HepG2 (cell line): ENCODE data around the gene STX1B. TPM values are rescaled to one million over a fixed set of nuclear protein-coding genes. Genes with fewer than 3 reads are reported as not detected.
A peak's percentile ranks its signal among the peaks of the same experiment; 100 is the strongest.

ENCODE experiments used
- ATAC-seq: fragments of 200-7000 bp; cut with Tn5 transposase; 3 replicates; pipeline ENCODE4 v1.9.1; 2020; ENCODE audit warnings: mild to moderate bottlenecking, moderate library complexity
- BruUV-seq: library from RNA; stranded (reverse); fragments of 400-500 nt; replicated peaks from 2 replicates; lab custom pipeline; 2021; lab: Mats Ljungman, UMichigan
- CTCF ChIA-PET: fragments of 300-600 bp; formaldehyde crosslinking; extraction: SDS; loops from one replicate; lab custom pipeline; 2021; ENCODE audit warnings: low total read pairs, inconsistent platforms, low intra/inter-chr PET ratio; lab: Yijun Ruan, JAX
- POLR2A ChIA-PET: fragments of 350-600 bp; sonication (Branson Sonifier 250); formaldehyde crosslinking; loops from one replicate; lab custom pipeline; 2020; ENCODE audit warnings: antibody characterized with exemption, inconsistent platforms; lab: Yijun Ruan, JAX
- DNase-seq: peaks from one replicate; pipeline ENCODE4 v3.0.0-alpha.2; 2015; ENCODE audit warnings: low spot score
- FAIRE-seq: peaks from 3 replicates; lab custom pipeline; 2011; peaks lifted over from hg19 to GRCh38; lab: Jason Lieb, UNC
- H2AFZ ChIP-seq: one replicate; pipeline ENCODE4 v1.6.1; 2011; ENCODE audit warnings: low read length, inconsistent platforms
- H3K27ac ChIP-seq: fragments of 300-600 bp; 3 replicates; pipeline ENCODE4 v1.8.0; 2011; ENCODE audit warnings: mixed run types, mild to moderate bottlenecking, mixed read lengths, low read length, inconsistent platforms; ENCODE audit not compliant: insufficient read depth; ENCODE audit errors: extremely low read length
- H3K27me3 ChIP-seq, 2 experiments: fragments of 200-600 bp in 1 of 2; 2 replicates in 1 of 2; 3 replicates in 1 of 2; pipeline versions ENCODE4 v1.6.0 to v1.8.0; 2011; ENCODE audit warnings: low read length in 2 of 2, mild to moderate bottlenecking in 2 of 2, moderate library complexity in 2 of 2, inconsistent platforms in 1 of 2; ENCODE audit not compliant: insufficient read depth in 2 of 2, control insufficient read depth in 1 of 2
- H3K36me3 ChIP-seq, 2 experiments: fragments of 200-600 bp in 1 of 2; replicated peaks in 1 of 2; 2 replicates in 1 of 2; 3 replicates in 1 of 2; pipeline versions ENCODE4 v1.5.1 to v1.8.0; 2011; ENCODE audit warnings: low read length in 2 of 2, inconsistent platforms in 1 of 2; ENCODE audit not compliant: insufficient read depth in 2 of 2, control insufficient read depth in 1 of 2
- H3K4me1 ChIP-seq: 2 replicates; pipeline ENCODE4 v1.5.1; 2012; ENCODE audit warnings: low read length, inconsistent platforms; ENCODE audit not compliant: insufficient read depth
- H3K4me2 ChIP-seq: 2 replicates; pipeline ENCODE4 v1.6.0; 2011; ENCODE audit warnings: low read depth, low read length, inconsistent platforms
- H3K4me3 ChIP-seq, 3 experiments: fragments of 200-600 bp in 1 of 3; sonication (generic), shearing (Covaris generic) in 1 of 3; replicated peaks in 1 of 3; 2 replicates each; pipeline ENCODE4 v1.5.1; 2011 to 2016; ENCODE audit warnings: low read length in 3 of 3, inconsistent platforms in 2 of 3, low read depth in 2 of 3, mild to moderate bottlenecking in 2 of 3, control low read depth in 1 of 3, mixed read lengths in 1 of 3; ENCODE audit not compliant: insufficient read depth in 1 of 3
- H3K79me2 ChIP-seq: one replicate; pipeline ENCODE4 v1.6.1; 2011; ENCODE audit warnings: low read length, inconsistent platforms; ENCODE audit not compliant: insufficient read depth
- H3K9ac ChIP-seq: 2 replicates; pipeline ENCODE4 v1.6.0; 2011; ENCODE audit warnings: mild to moderate bottlenecking, low read depth, low read length, inconsistent platforms; ENCODE audit not compliant: insufficient read depth
- H3K9me3 ChIP-seq: 2 replicates; pipeline ENCODE4 v1.5.1; 2012; ENCODE audit warnings: mild to moderate bottlenecking, low read length
- H4K20me1 ChIP-seq: 2 replicates; pipeline ENCODE4 v1.6.0; 2011; ENCODE audit warnings: inconsistent platforms, mild to moderate bottlenecking, low read length, moderate library complexity; ENCODE audit not compliant: insufficient read depth
- AHR ChIP-seq: IDR thresholded peaks from 2 replicates; pipeline ENCODE4 v1.6.1; 2018; ENCODE audit warnings: missing genetic modification reagents, missing compliant biosample characterization
- DNMT1 ChIP-seq: sonication (generic); formaldehyde crosslinking; IDR thresholded peaks from 2 replicates; pipeline ENCODE4 v1.5.1; 2020; ENCODE audit warnings: mild to moderate bottlenecking, missing genetic modification reagents
- ELF3 ChIP-seq: IDR thresholded peaks from 2 replicates; pipeline ENCODE4 v1.6.1; 2016; ENCODE audit warnings: missing genetic modification reagents, missing compliant biosample characterization
- HNF4A ChIP-seq: sonication (generic); formaldehyde crosslinking; IDR thresholded peaks from 2 replicates; pipeline ENCODE4 v1.4.0; 2020; ENCODE audit warnings: missing genetic modification reagents
- MTA1 ChIP-seq: sonication (generic); formaldehyde crosslinking; IDR thresholded peaks from 2 replicates; pipeline ENCODE4 v1.4.0; 2020; ENCODE audit warnings: missing genetic modification reagents, mild to moderate bottlenecking, borderline replicate concordance
- MYC ChIP-seq: sonication (generic); formaldehyde crosslinking; IDR thresholded peaks from 2 replicates; pipeline ENCODE4 v1.9.0; 2021; ENCODE audit warnings: missing genetic modification reagents, borderline replicate concordance
- SCMH1 ChIP-seq: sonication (generic); formaldehyde crosslinking; IDR thresholded peaks from 2 replicates; pipeline ENCODE4 v1.9.0; 2021; ENCODE audit warnings: missing genetic modification reagents, mild to moderate bottlenecking, borderline replicate concordance
- TEAD3 ChIP-seq: optimal IDR thresholded peaks from 2 replicates; pipeline ENCODE3; 2016; ENCODE audit warnings: borderline replicate concordance
- ZNF768 ChIP-seq: sonication (generic); formaldehyde crosslinking; IDR thresholded peaks from 2 replicates; pipeline ENCODE4 v1.4.0; 2020; ENCODE audit warnings: missing genetic modification reagents
- ZNF83 ChIP-seq: sonication (generic); formaldehyde crosslinking; IDR thresholded peaks from 2 replicates; pipeline ENCODE4 v1.4.0; 2020; ENCODE audit warnings: missing genetic modification reagents, mild to moderate bottlenecking, borderline replicate concordance
- ZSCAN29 ChIP-seq: sonication (generic); formaldehyde crosslinking; conservative IDR thresholded peaks from 2 replicates; pipeline ENCODE4 v1.4.0; 2020; ENCODE audit warnings: mild to moderate bottlenecking, missing genetic modification reagents
- WGBS: methylation state at CpG from one replicate; pipeline ENCODE4 v1.1.6; 2017; ENCODE audit warnings: low lambda C conversion rate; 5-methylcytosine and 5-hydroxymethylcytosine counted together
- in situ Hi-C: cut with HindIII; loops from 2 replicates; pipeline ENCODE4 v1.10.0; 2017; ENCODE audit warnings: low pct_unique_long_range_greater_than_20kb; ENCODE audit not compliant: extremely low pct_ligation_motif_present
- intact Hi-C: fragments of 100-400 bp; cut with micrococcal nuclease; formaldehyde crosslinking; loops from one replicate; pipeline ENCODE4 v1.10.0; 2022; ENCODE audit not compliant: unreplicated experiment
- polyA plus RNA-seq, 8 experiments: library from polyadenylated mRNA; depleted of rRNA in 3 of 8; stranded (reverse) in 7 of 8; unstranded in 1 of 8; fragments of >200 nt; fragmentation: Illumina TruSeq in 4 of 8; extraction: Trizol in 4 of 8; gene quantifications; 2 replicates each; pipeline versions ENCODE4 v1.2.1 to v1.2.3, GENCODE V29; 2011 to 2016; ENCODE audit warnings: low read depth in 4 of 8, missing spikeins in 1 of 8, mixed read lengths in 1 of 8; ENCODE audit not compliant: insufficient read depth in 1 of 8
- total RNA-seq, 5 experiments: library from RNA; depleted of rRNA; stranded (reverse); fragments of >200 nt; fragmentation: Illumina TruSeq; extraction: Trizol; gene quantifications; 2 replicates each; pipeline ENCODE4 v1.2.3, GENCODE V29; 2016; ENCODE audit warnings: low read depth in 1 of 5
- TF ChIP-seq, protein P1 (sequence below): sonication (generic); formaldehyde crosslinking; IDR thresholded peaks from 2 replicates; pipeline ENCODE4 v1.9.0; 2021; ENCODE audit warnings: missing genetic modification reagents, borderline replicate concordance
- TF ChIP-seq, protein P2 (sequence below): sonication (generic); formaldehyde crosslinking; IDR thresholded peaks from 2 replicates; pipeline ENCODE4 v1.4.0; 2020; ENCODE audit warnings: mild to moderate bottlenecking, missing genetic modification reagents

The STX1B gene
- total and polyA plus RNA-seq, 2 of the 13 experiments (the other 11 are each of a cell fraction or from before 2014, with no cell fraction given) = 2.1 to 3.0 TPM

DNA sequence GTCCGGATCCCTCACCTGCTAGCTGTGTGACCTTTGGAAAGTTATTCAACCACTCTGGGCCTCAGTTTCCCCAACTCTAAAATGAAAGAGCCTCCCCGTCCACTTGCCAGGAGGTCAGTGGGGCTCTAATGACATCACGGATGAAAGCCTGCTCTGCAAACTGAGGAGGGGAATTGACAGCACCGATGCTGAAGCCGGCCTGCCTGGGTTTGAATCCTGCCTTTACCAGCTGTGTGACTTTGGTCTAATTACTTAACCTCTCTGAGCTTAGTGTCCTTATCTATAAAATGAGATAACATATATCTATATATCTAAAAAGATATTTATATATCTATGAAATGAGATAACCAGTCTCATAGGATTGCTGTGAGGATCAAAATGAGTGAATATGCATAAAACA, 1.9 kb downstream of the STX1B start:
- CTCF ChIA-PET = no interaction called here

DNA sequence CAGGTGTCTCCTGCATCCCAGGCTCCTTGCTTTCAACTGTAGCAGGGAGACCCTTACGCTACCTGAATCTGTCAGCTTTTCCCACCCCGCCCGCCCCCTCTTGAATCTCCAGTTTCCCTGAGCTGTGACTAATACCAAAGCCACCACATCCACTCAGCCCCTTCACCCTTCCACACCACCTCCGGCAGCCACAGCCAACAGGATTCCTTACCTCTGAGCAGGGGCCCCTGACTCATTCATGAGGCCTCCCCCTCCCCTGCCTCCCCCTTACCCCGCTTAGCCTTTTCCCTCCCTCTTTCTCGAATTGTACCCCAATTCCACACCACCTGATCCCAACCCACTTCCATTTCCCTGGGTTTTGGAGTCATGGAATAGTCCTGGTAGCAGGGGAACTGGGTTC, 2.3 kb downstream of the STX1B start:
- H3K27ac ChIP-seq = no peak overlapping the region
- no peaks in the 10 kb centered on the region for H3K79me2 ChIP-seq
- H2AFZ ChIP-seq = no peak overlapping the region
- 12% methylated on average over 6 of the region's 6 CpGs for WGBS
- intact Hi-C loops = no loop called here
- in situ Hi-C loops = no loop called here
- BruUV-seq = no TSS peak
- ChIA-PET POLR2A (no interaction called here), CTCF (no interaction called here)
- no peak for FAIRE-seq
- H3K36me3 ChIP-seq = no peaks in the 10 kb centered on the region
- H3K4me2 ChIP-seq = no peak overlapping the region
- no peak for ATAC-seq
- no peaks in the 10 kb centered on the region for H4K20me1 ChIP-seq
- peaks cover 50% of the 10 kb centered on the region for H3K4me1 ChIP-seq
- no peak for DNase-seq
- no peaks in the 10 kb centered on the region for H3K9me3 ChIP-seq
- no peak overlapping the region for H3K4me3 ChIP-seq
- H3K9ac ChIP-seq = no peak overlapping the region
- peaks cover 6 to 32% of the 10 kb centered on the region in 2 experiments for H3K27me3 ChIP-seq
- TF ChIP-seq MYC = no peak
- TF ChIP-seq ELF3 (CRISPR knock-in tag) = no peak
- no peak for TF ChIP-seq AHR
- TF ChIP-seq, protein P1, sequence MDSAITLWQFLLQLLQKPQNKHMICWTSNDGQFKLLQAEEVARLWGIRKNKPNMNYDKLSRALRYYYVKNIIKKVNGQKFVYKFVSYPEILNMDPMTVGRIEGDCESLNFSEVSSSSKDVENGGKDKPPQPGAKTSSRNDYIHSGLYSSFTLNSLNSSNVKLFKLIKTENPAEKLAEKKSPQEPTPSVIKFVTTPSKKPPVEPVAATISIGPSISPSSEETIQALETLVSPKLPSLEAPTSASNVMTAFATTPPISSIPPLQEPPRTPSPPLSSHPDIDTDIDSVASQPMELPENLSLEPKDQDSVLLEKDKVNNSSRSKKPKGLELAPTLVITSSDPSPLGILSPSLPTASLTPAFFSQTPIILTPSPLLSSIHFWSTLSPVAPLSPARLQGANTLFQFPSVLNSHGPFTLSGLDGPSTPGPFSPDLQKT = no peak
- no peak for TF ChIP-seq MTA1 (CRISPR knock-in tag)
- no peak for TF ChIP-seq ZNF83
- TF ChIP-seq TEAD3 (CRISPR knock-in tag) = no peak
- no peak for TF ChIP-seq SCMH1 (CRISPR knock-in tag)
- TF ChIP-seq HNF4A = no peak
- no peak for TF ChIP-seq ZSCAN29 (CRISPR knock-in tag)
- TF ChIP-seq DNMT1 (CRISPR knock-in tag) = no peak

More for the DNA sequence above, 1.9 kb downstream of the STX1B start:
- H3K9me3 ChIP-seq = no peaks in the 10 kb centered on the region
- TF ChIP-seq, protein P2, sequence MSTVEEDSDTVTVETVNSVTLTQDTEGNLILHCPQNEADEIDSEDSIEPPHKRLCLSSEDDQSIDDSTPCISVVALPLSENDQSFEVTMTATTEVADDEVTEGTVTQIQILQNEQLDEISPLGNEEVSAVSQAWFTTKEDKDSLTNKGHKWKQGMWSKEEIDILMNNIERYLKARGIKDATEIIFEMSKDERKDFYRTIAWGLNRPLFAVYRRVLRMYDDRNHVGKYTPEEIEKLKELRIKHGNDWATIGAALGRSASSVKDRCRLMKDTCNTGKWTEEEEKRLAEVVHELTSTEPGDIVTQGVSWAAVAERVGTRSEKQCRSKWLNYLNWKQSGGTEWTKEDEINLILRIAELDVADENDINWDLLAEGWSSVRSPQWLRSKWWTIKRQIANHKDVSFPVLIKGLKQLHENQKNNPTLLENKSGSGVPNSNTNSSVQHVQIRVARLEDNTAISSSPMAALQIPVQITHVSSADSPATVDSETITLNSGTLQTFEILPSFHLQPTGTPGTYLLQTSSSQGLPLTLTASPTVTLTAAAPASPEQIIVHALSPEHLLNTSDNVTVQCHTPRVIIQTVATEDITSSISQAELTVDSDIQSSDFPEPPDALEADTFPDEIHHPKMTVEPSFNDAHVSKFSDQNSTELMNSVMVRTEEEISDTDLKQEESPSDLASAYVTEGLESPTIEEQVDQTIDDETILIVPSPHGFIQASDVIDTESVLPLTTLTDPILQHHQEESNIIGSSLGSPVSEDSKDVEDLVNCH (CRISPR knock-in tag) = no peak
- peak; percentile 93 for TF ChIP-seq ZNF768 (CRISPR knock-in tag)
- TF ChIP-seq, all 625 proteins: peak for 1
- no TSS peak for BruUV-seq
- Histone ChIP-seq H2AFZ (no peak overlapping the region), H3K79me2 (no peaks in the 10 kb centered on the region), H3K36me3 (no peaks in the 10 kb centered on the region), H3K27me3 (peaks cover 6 to 34% of the 10 kb centered on the region in 2 experiments), H3K27ac (no peak overlapping the region), H3K4me1 (peaks cover 46% of the 10 kb centered on the region), H3K9ac (no peak overlapping the region), H3K4me2 (no peak overlapping the region), H4K20me1 (no peaks in the 10 kb centered on the region), H3K4me3 (no peak overlapping the region)
- DNase-seq (no peak), FAIRE-seq (no peak), ATAC-seq (no peak)
- intact Hi-C loops = no loop called here
- WGBS = 60% methylated on average over 5 of the region's 5 CpGs
- POLR2A ChIA-PET = no interaction called here
- in situ Hi-C loops = no loop called here
